Measurements from ENCODE around the gene GALNT6.

The GALNT6 gene

GRCh38 chr12:51417826-51418225 is 26.6 kb upstream of the GALNT6 start:
- TF ChIP-seq SIN3A (IDR thresholded peaks at IDR 0.05; ENCODE audit: borderline replicate concordance, insufficient read depth, low read length) = no peak
- no peak for TF ChIP-seq POLR2AphosphoS5 (IDR thresholded peaks at IDR 0.05; ENCODE audit: low read depth, low read length)
- no peak for TF ChIP-seq TAF1 (IDR thresholded peaks at IDR 0.05; ENCODE audit: borderline replicate concordance, insufficient read depth, low read length)

- TF ChIP-seq SIN3A (IDR thresholded peaks at IDR 0.05; ENCODE audit: borderline replicate concordance, insufficient read depth, low read length) = no peak
Observed at GRCh38 chr12:51415931-51416330, 24.7 kb upstream of the GALNT6 start.

- TF ChIP-seq TAF1 (IDR thresholded peaks at IDR 0.05; ENCODE audit: borderline replicate concordance, insufficient read depth, low read length) (no peak), FOXP2 (optimal IDR thresholded peaks at IDR 0.05; ENCODE audit: borderline replicate concordance, extremely low read depth, extremely low read length, insufficient read depth) (no peak), SIN3A (IDR thresholded peaks at IDR 0.05; ENCODE audit: borderline replicate concordance, insufficient read depth, low read length) (no peak), REST (IDR thresholded peaks at IDR 0.05; ENCODE audit: insufficient read depth in 1 of 2, low read depth in 2 of 2, low read length in 2 of 2) (no peak), POLR2AphosphoS5 (IDR thresholded peaks at IDR 0.05; ENCODE audit: low read depth, low read length) (no peak)
Observed at GRCh38 chr12:51413791-51414190, 22.6 kb upstream of the GALNT6 start.

- TF ChIP-seq FOXP2 (optimal IDR thresholded peaks at IDR 0.05; ENCODE audit: borderline replicate concordance, extremely low read depth, extremely low read length, insufficient read depth) (no peak), TAF1 (IDR thresholded peaks at IDR 0.05; ENCODE audit: borderline replicate concordance, insufficient read depth, low read length) (no peak), POLR2AphosphoS5 (IDR thresholded peaks at IDR 0.05; ENCODE audit: low read depth, low read length) (no peak), SIN3A (IDR thresholded peaks at IDR 0.05; ENCODE audit: borderline replicate concordance, insufficient read depth, low read length) (no peak), REST (IDR thresholded peaks at IDR 0.05; ENCODE audit: insufficient read depth in 1 of 2, low read depth in 2 of 2, low read length in 2 of 2) (no peak)
Observed at GRCh38 chr12:51413149-51413548, 21.9 kb upstream of the GALNT6 start.

- TF ChIP-seq FOXP2 (optimal IDR thresholded peaks at IDR 0.05; ENCODE audit: borderline replicate concordance, extremely low read depth, extremely low read length, insufficient read depth) = no peak
Observed at GRCh38 chr12:51409846-51410245, 18.6 kb upstream of the GALNT6 start.

- no peak for TF ChIP-seq TAF1 (IDR thresholded peaks at IDR 0.05; ENCODE audit: borderline replicate concordance, insufficient read depth, low read length)
- TF ChIP-seq REST (IDR thresholded peaks at IDR 0.05; ENCODE audit: insufficient read depth in 1 of 2, low read depth in 2 of 2, low read length in 2 of 2) = no peak
- TF ChIP-seq FOXP2 (optimal IDR thresholded peaks at IDR 0.05; ENCODE audit: borderline replicate concordance, extremely low read depth, extremely low read length, insufficient read depth) = no peak
- TF ChIP-seq POLR2AphosphoS5 (IDR thresholded peaks at IDR 0.05; ENCODE audit: low read depth, low read length) = no peak
- no peak for TF ChIP-seq SIN3A (IDR thresholded peaks at IDR 0.05; ENCODE audit: borderline replicate concordance, insufficient read depth, low read length)
Observed at GRCh38 chr12:51407604-51408003, 16.4 kb upstream of the GALNT6 start.

- TF ChIP-seq SIN3A (IDR thresholded peaks at IDR 0.05; ENCODE audit: borderline replicate concordance, insufficient read depth, low read length) = no peak
- TF ChIP-seq REST (IDR thresholded peaks at IDR 0.05; ENCODE audit: insufficient read depth in 1 of 2, low read depth in 2 of 2, low read length in 2 of 2) = no peak
- no peak for TF ChIP-seq TAF1 (IDR thresholded peaks at IDR 0.05; ENCODE audit: borderline replicate concordance, insufficient read depth, low read length)
- no peak for TF ChIP-seq POLR2AphosphoS5 (IDR thresholded peaks at IDR 0.05; ENCODE audit: low read depth, low read length)
- TF ChIP-seq FOXP2 (optimal IDR thresholded peaks at IDR 0.05; ENCODE audit: borderline replicate concordance, extremely low read depth, extremely low read length, insufficient read depth) = no peak
Observed at GRCh38 chr12:51406859-51407258, 15.7 kb upstream of the GALNT6 start.
